Mammary epithelial cell (primary cell): ENCODE data around the gene MRTFB.

Experiments
- EZH2 ChIP-seq: IDR thresholded peaks from 2 replicates; pipeline ENCODE4 v1.6.1; 2012; ENCODE audit warnings: low read length, inconsistent platforms, borderline replicate concordance
- TF ChIP-seq, protein P1 (sequence below), 2 donors: IDR thresholded peaks in 1 of 2; conservative IDR thresholded peaks in 1 of 2; 2 replicates each; pipeline ENCODE4 v1.5.1; 2011 to 2012; ENCODE audit warnings: inconsistent platforms in 2 of 2, low read length in 2 of 2, mild to moderate bottlenecking in 2 of 2, control low read depth in 1 of 2, low read depth in 1 of 2; ENCODE audit not compliant: insufficient read depth in 1 of 2; ENCODE audit errors: extremely low read depth in 1 of 2

- TF ChIP-seq, protein P1, sequence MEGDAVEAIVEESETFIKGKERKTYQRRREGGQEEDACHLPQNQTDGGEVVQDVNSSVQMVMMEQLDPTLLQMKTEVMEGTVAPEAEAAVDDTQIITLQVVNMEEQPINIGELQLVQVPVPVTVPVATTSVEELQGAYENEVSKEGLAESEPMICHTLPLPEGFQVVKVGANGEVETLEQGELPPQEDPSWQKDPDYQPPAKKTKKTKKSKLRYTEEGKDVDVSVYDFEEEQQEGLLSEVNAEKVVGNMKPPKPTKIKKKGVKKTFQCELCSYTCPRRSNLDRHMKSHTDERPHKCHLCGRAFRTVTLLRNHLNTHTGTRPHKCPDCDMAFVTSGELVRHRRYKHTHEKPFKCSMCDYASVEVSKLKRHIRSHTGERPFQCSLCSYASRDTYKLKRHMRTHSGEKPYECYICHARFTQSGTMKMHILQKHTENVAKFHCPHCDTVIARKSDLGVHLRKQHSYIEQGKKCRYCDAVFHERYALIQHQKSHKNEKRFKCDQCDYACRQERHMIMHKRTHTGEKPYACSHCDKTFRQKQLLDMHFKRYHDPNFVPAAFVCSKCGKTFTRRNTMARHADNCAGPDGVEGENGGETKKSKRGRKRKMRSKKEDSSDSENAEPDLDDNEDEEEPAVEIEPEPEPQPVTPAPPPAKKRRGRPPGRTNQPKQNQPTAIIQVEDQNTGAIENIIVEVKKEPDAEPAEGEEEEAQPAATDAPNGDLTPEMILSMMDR (conservative IDR thresholded peaks at IDR 0.05 in 1 of 2, IDR thresholded peaks at IDR 0.05 in 1 of 2; ENCODE audit: extremely low read depth in 1 of 2, insufficient read depth in 1 of 2, low read depth in 1 of 2, low read length in 2 of 2) = no peak
- no peak for TF ChIP-seq EZH2
These were observed 168.7 kb downstream of the MRTFB start for GRCh38 chr16:14239791-14240190.
